ENCODE data around the gene ZWILCH. TPM values are rescaled to one million over a fixed set of nuclear protein-coding genes. Genes with fewer than 3 reads are reported as not detected.

The ZWILCH gene
- total RNA-seq, 1 donor from 2014 or later = 89.5 TPM

DNA sequence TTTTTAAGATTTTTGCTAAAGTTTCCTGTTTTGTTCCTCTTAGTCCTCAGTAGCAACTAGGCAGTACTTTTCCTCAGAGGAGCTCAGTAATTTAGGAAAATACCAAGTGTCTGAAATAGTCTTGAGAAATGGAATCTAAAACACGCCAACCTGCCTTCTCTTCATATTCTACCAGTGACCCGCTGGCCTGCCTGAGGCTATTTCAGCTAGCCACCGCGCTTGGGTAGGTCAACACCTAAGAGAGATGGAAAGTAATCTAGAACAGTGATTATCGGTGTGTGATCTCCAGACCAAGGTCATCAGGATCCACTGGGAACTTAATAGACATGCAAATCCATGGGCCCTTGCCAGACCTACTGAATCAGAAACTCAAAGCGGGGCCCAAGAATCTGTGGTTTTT lies 53.1 kb downstream of the ZWILCH start:
- Histone ChIP-seq H3K4me3 (no peak overlapping the region), H3K27me3 (no peaks in the 10 kb centered on the region), H3K9me3 (ENCODE audit: low read depth) (no peaks in the 10 kb centered on the region), H3K27ac (no peak overlapping the region), H3K9ac (no peak overlapping the region), H3K79me2 (ENCODE audit: low read depth) (no peaks in the 10 kb centered on the region), H3K4me1 (no peaks in the 10 kb centered on the region), H4K20me1 (ENCODE audit: low read depth) (no peaks in the 10 kb centered on the region), H2AFZ (replicated peaks) (no peak overlapping the region), H3F3A (ENCODE audit: low read depth) (no peaks in the 10 kb centered on the region), H3K36me3 (peaks cover 4% of the 10 kb centered on the region), H3K4me2 (no peak overlapping the region)
- DNase-seq (ENCODE audit: low spot score) = no peak
- Mint-ChIP-seq H3K9me3 (peaks cover 4% of the 10 kb centered on the region), H3K27me3 (ENCODE audit: insufficient read depth, low read depth) (peaks cover 2% of the 10 kb centered on the region), H3K36me3 (peaks cover 5% of the 10 kb centered on the region), H3K27ac (no peak overlapping the region), H3K4me3 (no peak overlapping the region), H3K4me1 (no peaks in the 10 kb centered on the region)
- TF ChIP-seq EZH2phosphoT487 (IDR thresholded peaks at IDR 0.05) = no peak
- no peak for TF ChIP-seq EZH2 (IDR thresholded peaks at IDR 0.05)
- TF ChIP-seq, protein P1, sequence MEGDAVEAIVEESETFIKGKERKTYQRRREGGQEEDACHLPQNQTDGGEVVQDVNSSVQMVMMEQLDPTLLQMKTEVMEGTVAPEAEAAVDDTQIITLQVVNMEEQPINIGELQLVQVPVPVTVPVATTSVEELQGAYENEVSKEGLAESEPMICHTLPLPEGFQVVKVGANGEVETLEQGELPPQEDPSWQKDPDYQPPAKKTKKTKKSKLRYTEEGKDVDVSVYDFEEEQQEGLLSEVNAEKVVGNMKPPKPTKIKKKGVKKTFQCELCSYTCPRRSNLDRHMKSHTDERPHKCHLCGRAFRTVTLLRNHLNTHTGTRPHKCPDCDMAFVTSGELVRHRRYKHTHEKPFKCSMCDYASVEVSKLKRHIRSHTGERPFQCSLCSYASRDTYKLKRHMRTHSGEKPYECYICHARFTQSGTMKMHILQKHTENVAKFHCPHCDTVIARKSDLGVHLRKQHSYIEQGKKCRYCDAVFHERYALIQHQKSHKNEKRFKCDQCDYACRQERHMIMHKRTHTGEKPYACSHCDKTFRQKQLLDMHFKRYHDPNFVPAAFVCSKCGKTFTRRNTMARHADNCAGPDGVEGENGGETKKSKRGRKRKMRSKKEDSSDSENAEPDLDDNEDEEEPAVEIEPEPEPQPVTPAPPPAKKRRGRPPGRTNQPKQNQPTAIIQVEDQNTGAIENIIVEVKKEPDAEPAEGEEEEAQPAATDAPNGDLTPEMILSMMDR (IDR thresholded peaks at IDR 0.05) = no peak

DNA sequence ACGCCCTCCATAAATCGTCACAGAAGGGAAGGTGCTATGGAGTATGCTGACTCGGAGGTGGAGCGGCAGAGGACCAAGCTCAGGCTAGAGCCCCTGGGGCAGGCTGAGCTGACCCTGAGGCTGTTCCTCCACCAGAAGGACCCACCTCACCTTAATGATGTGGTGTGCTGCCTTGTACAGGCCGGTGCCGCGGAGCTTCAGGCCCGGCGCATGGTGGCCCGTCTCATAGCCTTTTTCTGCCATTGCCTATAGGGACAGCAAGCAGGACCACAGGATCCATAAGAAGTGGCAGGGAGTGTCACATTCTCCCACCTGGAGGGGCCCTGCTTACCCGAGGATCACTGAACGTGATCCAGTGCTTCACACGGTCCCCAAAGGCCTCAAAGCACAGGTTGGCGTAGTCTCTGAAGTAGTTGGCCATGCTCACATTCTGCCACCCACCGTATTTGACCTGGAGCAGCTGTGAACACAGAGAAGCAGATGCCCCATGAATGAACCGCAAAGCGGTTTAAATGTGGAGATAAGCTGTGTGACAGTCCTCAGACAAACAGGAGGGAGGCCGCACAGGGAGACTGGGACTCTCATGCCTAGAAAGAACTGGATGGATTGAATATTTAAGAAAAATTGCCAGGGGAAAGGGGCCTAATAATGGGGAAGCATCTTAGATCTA lies 55.9 kb downstream of the ZWILCH start:
- Histone ChIP-seq H3K9ac (no peak overlapping the region), H3F3A (ENCODE audit: low read depth) (no peaks in the 10 kb centered on the region), H3K4me3 (no peak overlapping the region), H3K79me2 (ENCODE audit: low read depth) (no peaks in the 10 kb centered on the region), H3K27me3 (no peaks in the 10 kb centered on the region), H3K9me3 (ENCODE audit: low read depth) (no peaks in the 10 kb centered on the region), H2AFZ (replicated peaks) (no peak overlapping the region), H3K4me1 (peaks cover 15% of the 10 kb centered on the region), H3K27ac (no peak overlapping the region), H3K36me3 (peaks cover 4% of the 10 kb centered on the region), H4K20me1 (ENCODE audit: low read depth) (no peaks in the 10 kb centered on the region), H3K4me2 (no peak overlapping the region)
- no peaks in the 10 kb centered on the region for H3K9me3 Mint-ChIP-seq
- no peaks in the 10 kb centered on the region for H3K36me3 Mint-ChIP-seq
- DNase-seq (ENCODE audit: low spot score) = no peak
- TF ChIP-seq EZH2 (IDR thresholded peaks at IDR 0.05) = no peak
- TF ChIP-seq, protein P1 (IDR thresholded peaks at IDR 0.05) = no peak
- no peak for TF ChIP-seq EZH2phosphoT487 (IDR thresholded peaks at IDR 0.05)
- peaks cover 13% of the 10 kb centered on the region for H3K4me1 Mint-ChIP-seq
- no peak overlapping the region for H3K27ac Mint-ChIP-seq
- peaks cover 2% of the 10 kb centered on the region for H3K27me3 Mint-ChIP-seq (ENCODE audit: insufficient read depth, low read depth)
- no peak overlapping the region for H3K4me3 Mint-ChIP-seq

DNA sequence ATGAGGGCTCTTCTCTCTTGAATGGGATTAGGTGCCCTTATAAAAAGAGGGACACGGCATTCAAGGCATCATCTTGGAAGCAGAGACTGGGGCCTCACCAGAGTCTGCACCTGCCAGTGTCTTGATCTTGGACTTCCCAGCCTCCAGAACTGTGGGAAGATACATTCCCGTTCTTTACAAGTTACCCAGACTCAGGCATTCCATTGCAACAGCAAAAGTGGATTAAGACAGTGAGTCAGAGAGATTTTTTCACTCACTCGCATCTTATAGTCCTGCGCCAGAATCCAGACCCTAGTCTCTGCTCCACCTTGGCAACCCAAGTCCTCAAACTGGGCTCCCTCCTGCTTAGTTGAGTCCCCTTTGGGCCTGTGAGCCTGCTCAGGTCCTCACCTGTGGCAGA lies 58.0 kb downstream of the ZWILCH start:
- no peaks in the 10 kb centered on the region for H3K36me3 Mint-ChIP-seq
- H3K27me3 Mint-ChIP-seq (ENCODE audit: insufficient read depth, low read depth) = peaks cover 4% of the 10 kb centered on the region
- Histone ChIP-seq H3K79me2 (ENCODE audit: low read depth) (no peaks in the 10 kb centered on the region), H4K20me1 (ENCODE audit: low read depth) (no peaks in the 10 kb centered on the region), H3K27me3 (no peaks in the 10 kb centered on the region), H3K9me3 (ENCODE audit: low read depth) (no peaks in the 10 kb centered on the region), H3K4me3 (no peak overlapping the region), H3K9ac (no peak overlapping the region), H3K36me3 (no peaks in the 10 kb centered on the region), H3K27ac (no peak overlapping the region), H3K4me2 (no peak overlapping the region), H2AFZ (replicated peaks) (no peak overlapping the region), H3F3A (ENCODE audit: low read depth) (peaks cover 9% of the 10 kb centered on the region), H3K4me1 (peaks cover 21% of the 10 kb centered on the region)
- H3K4me3 Mint-ChIP-seq = no peak overlapping the region
- no peak for DNase-seq (ENCODE audit: low spot score)
- H3K27ac Mint-ChIP-seq = no peak overlapping the region
- no peaks in the 10 kb centered on the region for H3K9me3 Mint-ChIP-seq
- peaks cover 26% of the 10 kb centered on the region for H3K4me1 Mint-ChIP-seq
- TF ChIP-seq EZH2phosphoT487 (IDR thresholded peaks at IDR 0.05) (no peak), EZH2 (IDR thresholded peaks at IDR 0.05) (no peak)
- TF ChIP-seq, protein P1 (IDR thresholded peaks at IDR 0.05) = no peak
